Stomach (tissue), 9 donors: ENCODE measurements around the gene DENND4B. TPM values are rescaled to one million over a fixed set of nuclear protein-coding genes. Genes with fewer than 3 reads are reported as not detected.

Experiments
- DNase-seq, 2 donors: peaks; one replicate each; pipeline versions ENCODE4 v3.0.0 to v3.0.0-alpha.2; 2013 to 2019
- H3K27ac ChIP-seq, 5 donors: fragments of 200-600 bp in 4 of 5; sonication (generic) in 4 of 5; one replicate each; pipeline ENCODE4 v1.5.1; 2013 to 2019; ENCODE audit warnings: mild to moderate bottlenecking in 1 of 5, moderate library complexity in 1 of 5
- H3K27me3 ChIP-seq, 3 donors: fragments of 200-600 bp; sonication (generic); one replicate each; pipeline ENCODE4 v1.5.1; 2017 to 2019; ENCODE audit warnings: mixed run types in 1 of 3
- H3K36me3 ChIP-seq, 4 donors: fragments of 200-600 bp; sonication (generic); 1 replicate in 3 of 4; 2 replicates in 1 of 4; pipeline ENCODE4 v1.5.1; 2016 to 2019
- H3K4me1 ChIP-seq, 4 donors: fragments of 200-600 bp; sonication (generic); one replicate each; pipeline ENCODE4 v1.5.1; 2016 to 2019
- H3K4me3 ChIP-seq, 4 donors: fragments of 200-600 bp; sonication (generic) in 3 of 4; one replicate each; pipeline ENCODE4 v1.5.1; 2016 to 2019; ENCODE audit warnings: mild to moderate bottlenecking in 1 of 4
- H3K9me3 ChIP-seq, 4 donors: fragments of 200-600 bp; sonication (generic); one replicate each; pipeline ENCODE4 v1.5.1; 2016 to 2019
- CTCF ChIP-seq, 7 experiments: fragments of 450-650 bp in 4 of 7; fragments of 200-600 bp in 3 of 7; sonication (generic) in 3 of 7; IDR thresholded peaks; one replicate each; pipeline ENCODE4 v1.5.1; 2016 to 2019; ENCODE audit warnings: antibody characterized with exemption in 7 of 7, control low read depth in 2 of 7, mild to moderate bottlenecking in 1 of 7
- EP300 ChIP-seq: sonication (generic); formaldehyde crosslinking; IDR thresholded peaks from one replicate; pipeline ENCODE4 v1.6.1; 2017; ENCODE audit warnings: antibody characterized with exemption
- POLR2A ChIP-seq, 4 donors: fragments of 450-650 bp; IDR thresholded peaks; one replicate each; pipeline ENCODE4 v1.6.1; 2016; ENCODE audit warnings: antibody characterized with exemption in 4 of 4, control low read depth in 2 of 4, mild to moderate bottlenecking in 1 of 4, moderate library complexity in 1 of 4
- POLR2AphosphoS5 ChIP-seq, 3 donors: sonication (generic); formaldehyde crosslinking; IDR thresholded peaks; one replicate each; pipeline ENCODE4 v1.6.1; 2016; ENCODE audit warnings: antibody characterized with exemption in 3 of 3
- WGBS, 5 donors: extraction: QIAGEN DNeasy Blood & Tissue Kit in 3 of 5; methylation state at CpG; one replicate each; pipeline versions ENCODE4 v1.1.5 to v1.1.7; 2013 to 2018; 5-methylcytosine and 5-hydroxymethylcytosine counted together
- intact Hi-C: fragments of 100-400 bp; cut with DNase I; formaldehyde crosslinking; loops from one replicate; pipeline ENCODE4 v1.15.1; 2023; ENCODE audit warnings: low total_unique reads
- polyA plus RNA-seq, 3 donors: library from polyadenylated mRNA; stranded (reverse); fragments of 200-250 nt; gene quantifications; one replicate each; pipeline ENCODE4 v1.2.3, GENCODE V29; 2013
- small RNA-seq, 4 donors: library from RNA; depleted of rRNA; stranded (forward); fragments of <200 nt; gene quantifications; one replicate each; pipeline ENCODE3, GENCODE V24; 2016
- total RNA-seq, 5 donors: library from RNA; depleted of rRNA; stranded (reverse); fragments of >200 nt; gene quantifications; one replicate each; pipeline versions ENCODE4 v1.1.0 to v1.2.3, GENCODE V29; 2014 to 2016
- donor health status: healthy with polysubstance abuse.
- donor health status: Bipolar disorder and iron deficiency.
- donor health status: healthy.

Gene DENND4B
- total and polyA plus RNA-seq, 8 donors: 11.8 to 73.0 (median 25.9) TPM

GRCh38 chr1:153880962-153881361 lies 65.6 kb downstream of the DENND4B start:
- DNase-seq: peak; percentile 92 to 98
- WGBS, 5 donors: 4 to 18% (median 16%) methylated on average over 5 of the region's 5 CpGs
- Histone ChIP-seq H3K9me3 (no peaks in the 10 kb centered on the region), H3K27ac (peak overlapping the region in 4 of 5 donors; percentile 38 to 79 (median 57)), H3K36me3 (no peaks in the 10 kb centered on the region), H3K4me1 (peaks cover 20 to 50% (median 33%) of the 10 kb centered on the region in 4 donors), H3K4me3 (no peak overlapping the region), H3K27me3 (no peaks in the 10 kb centered on the region)
- intact Hi-C loops: no loop called here
- peak; percentile 57 to 88 (median 78) for TF ChIP-seq POLR2AphosphoS5 (IDR thresholded peaks at IDR 0.05)
- TF ChIP-seq CTCF (IDR thresholded peaks at IDR 0.05): no peak
- no peak for TF ChIP-seq POLR2A (IDR thresholded peaks at IDR 0.05)

DNA sequence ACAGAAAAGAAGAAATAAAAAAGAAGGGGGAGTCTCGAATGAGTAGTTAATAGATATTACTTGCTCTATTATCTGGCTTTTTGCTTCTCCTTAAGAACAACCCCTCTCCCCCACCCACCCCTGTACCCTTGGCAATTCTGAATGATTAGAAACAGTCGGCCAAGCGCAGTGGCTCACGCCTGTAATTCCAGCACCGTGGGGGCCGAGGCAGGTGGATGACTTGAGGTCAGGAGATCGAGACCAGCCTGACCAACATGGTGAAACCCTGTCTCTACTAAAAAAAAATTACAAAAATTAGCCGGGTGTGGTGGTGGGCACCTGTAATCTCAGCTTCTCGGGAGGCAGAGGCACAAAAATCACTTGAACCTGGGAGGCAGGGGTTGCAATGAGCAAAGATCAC lies 66.5 kb downstream of the DENND4B start:
- no peaks in the 10 kb centered on the region for H3K9me3 ChIP-seq
- no peak for DNase-seq
- H3K27ac ChIP-seq: peak overlapping the region in 2 of 5 donors; percentile 66 to 79
- peaks cover 0 to under 1% (median 0%) of the 10 kb centered on the region in 4 donors for H3K36me3 ChIP-seq
- WGBS, 5 donors: 90 to 95% (median 94%) methylated on average over 9 of the region's 9 CpGs
- TF ChIP-seq CTCF (IDR thresholded peaks at IDR 0.05): no peak
- no peak for TF ChIP-seq POLR2AphosphoS5 (IDR thresholded peaks at IDR 0.05)
- TF ChIP-seq EP300: no peak
- TF ChIP-seq POLR2A (IDR thresholded peaks at IDR 0.05): no peak
- H3K27me3 ChIP-seq: no peaks in the 10 kb centered on the region
- H3K4me1 ChIP-seq: peaks cover 20 to 55% (median 33%) of the 10 kb centered on the region in 4 donors
- no peak overlapping the region for H3K4me3 ChIP-seq
- intact Hi-C loops: no loop called here

Small RNA genes lying within 50 kb of the gene (small RNA-seq; reads per million reads assigned to genes)
- gene AL831737.1 (0 reads per million in 4 donors), gene MIR6737 (0 to 0.30 (median 0.03) reads per million in 4 donors)

Other genes with a start within 250 kb of the DENND4B start
- gene INTS3, start 218.7 kb downstream of the DENND4B start, total RNA-seq: 10 to 100 TPM; 28.1 to 48.2 (median 39.4) TPM
- 10 to 100 TPM; 11.0 to 39.2 (median 19.1) TPM for gene INTS3, start 218.7 kb downstream of the DENND4B start, polyA plus RNA-seq
- 10 to 100 TPM; 14.9 to 89.9 (median 62.2) TPM for gene SLC27A3, start 171.3 kb downstream of the DENND4B start, total RNA-seq
- gene SLC27A3, start 171.3 kb downstream of the DENND4B start, polyA plus RNA-seq: 10 to 100 TPM; 17.4 to 86.8 (median 44.1) TPM
- 10 to 100 TPM; 15.8 to 26.3 (median 18.1) TPM for gene GATAD2B, start 23.7 kb downstream of the DENND4B start, total RNA-seq
- 1 to 10 TPM; 2.7 to 3.4 (median 3.2) TPM for gene GATAD2B, start 23.7 kb downstream of the DENND4B start, polyA plus RNA-seq
- gene CRTC2, start 11.9 kb upstream of the DENND4B start, total RNA-seq: 10 to 100 TPM in 2 of 5 donors, 1 to 10 TPM in 3; 1.4 to 49.6 (median 8.0) TPM
- 10 to 100 TPM; 26.9 to 31.1 (median 27.1) TPM for gene CRTC2, start 11.9 kb upstream of the DENND4B start, polyA plus RNA-seq
- gene SLC39A1, start 16.8 kb upstream of the DENND4B start, total RNA-seq: 10 to 100 TPM in 4 of 5 donors, 1 to 10 TPM in 1; 6.4 to 80.6 (median 24.9) TPM
- 10 to 100 TPM; 29.9 to 54.8 (median 39.8) TPM for gene SLC39A1, start 16.8 kb upstream of the DENND4B start, polyA plus RNA-seq
- gene CREB3L4, start 21.2 kb upstream of the DENND4B start, total RNA-seq: 10 to 100 TPM in 1 of 5 donors, 1 to 10 TPM in 3, not detected in 1; 2.7 to 16.7 (median 7.3) TPM
- 10 to 100 TPM; 10.9 to 32.9 (median 11.8) TPM for gene CREB3L4, start 21.2 kb upstream of the DENND4B start, polyA plus RNA-seq
- gene JTB, start 31.0 kb upstream of the DENND4B start, total RNA-seq: 100 to 1,000 TPM; 130 to 859 (median 234) TPM
- 100 to 1,000 TPM; 214 to 340 (median 237) TPM for gene JTB, start 31.0 kb upstream of the DENND4B start, polyA plus RNA-seq
- gene RAB13, start 39.6 kb upstream of the DENND4B start, total RNA-seq: 10 to 100 TPM; 35.5 to 82.9 (median 43.7) TPM
- 100 to 1,000 TPM; 174 to 730 (median 364) TPM for gene RAB13, start 39.6 kb upstream of the DENND4B start, polyA plus RNA-seq
- gene RPS27, start 44.0 kb upstream of the DENND4B start, total RNA-seq: 1,000 to 10,000 TPM in 3 of 5 donors, 100 to 1,000 TPM in 1, 10 to 100 TPM in 1; 43.4 to 3,158 (median 1,583) TPM
- gene RPS27, start 44.0 kb upstream of the DENND4B start, polyA plus RNA-seq: over 10,000 TPM; 11,847 to 21,142 (median 13,702) TPM
- under 1 TPM in 1 of 5 donors, not detected in 4; 0.18 TPM for gene NUP210L, start 208.4 kb upstream of the DENND4B start, total RNA-seq
- gene NUP210L, start 208.4 kb upstream of the DENND4B start, polyA plus RNA-seq: not detected
- gene TPM3, start 245.4 kb upstream of the DENND4B start, total RNA-seq: 100 to 1,000 TPM in 4 of 5 donors, 10 to 100 TPM in 1; 32.7 to 293 (median 214) TPM
- gene TPM3, start 245.4 kb upstream of the DENND4B start, polyA plus RNA-seq: 100 to 1,000 TPM; 101 to 364 (median 159) TPM